ENCODE data around the gene TTLL13. TPM values are rescaled to one million over a fixed set of nuclear protein-coding genes. Genes with fewer than 3 reads are reported as not detected.

TTLL13 gene
- total and polyA plus RNA-seq, 2 of the 4 experiments (the other 2 are of a cell fraction), result 0.10 TPM; not detected in 1

- no peak for ATAC-seq (ENCODE audit: low read depth)
- H4K5ac ChIP-seq (ENCODE audit: low read depth, low read length), result no peak overlapping the region
- in situ Hi-C loops (cut with MboI; ENCODE audit: low sequenced_read_pairs), result no loop called here
Observed at GRCh38 chr15:90270502-90271150, 21.3 kb downstream of the TTLL13 start.

More at GRCh38 chr15:90270502-90271150, 21.3 kb downstream of the TTLL13 start:
- dilution Hi-C loops (cut with HindIII; ENCODE audit: low sequenced_read_pairs, unreplicated experiment), result no loop called here
- no peak overlapping the region for H3K18ac ChIP-seq (ENCODE audit: low read depth, low read length)
- peaks cover 56% of the 10 kb centered on the region for H4K20me1 ChIP-seq (ENCODE audit: insufficient read depth, low read length)
- H4K8ac ChIP-seq (ENCODE audit: low read depth in 2 of 2, low read length in 2 of 2), result no peak overlapping the region
- peaks cover 9% of the 10 kb centered on the region for H3K9me1 ChIP-seq (ENCODE audit: insufficient read depth, low read length)
- H3K4me3 ChIP-seq (ENCODE audit: insufficient read depth, low read depth, low read length), result no peak overlapping the region
- H4K91ac ChIP-seq (ENCODE audit: insufficient read depth, low read depth, low read length), result no peak overlapping the region
- no peak overlapping the region for H3K14ac ChIP-seq (replicated peaks; ENCODE audit: low read depth, low read length)
- no peak overlapping the region for H2BK120ac ChIP-seq (ENCODE audit: low read depth, low read length)
- H3K36me3 ChIP-seq (ENCODE audit: control insufficient read depth, insufficient read depth, low read length), result peaks cover 31% of the 10 kb centered on the region
- CTCF ChIA-PET, result no interaction called here
- no peak overlapping the region for H3K56ac ChIP-seq (ENCODE audit: extremely low read depth, insufficient read depth, low read length)
- POLR2A ChIA-PET (ENCODE audit: unreplicated experiment), result no interaction called here
- H2AK9ac ChIP-seq (replicated peaks; ENCODE audit: low read depth, low read length, poor library complexity), result no peak overlapping the region
- H3K4me1 ChIP-seq (ENCODE audit: control insufficient read depth, insufficient read depth, low read length), result peaks cover 3% of the 10 kb centered on the region; the same call in 1 of the 2 replicates
- no peak overlapping the region; the same call in 1 of the 2 replicates for H3K23ac ChIP-seq (ENCODE audit: low read depth, low read length)
- no peak overlapping the region for H3K4me2 ChIP-seq (ENCODE audit: low read depth, low read length)
- H2AK5ac ChIP-seq (ENCODE audit: low read depth, low read length), result no peak overlapping the region
- BruUV-seq (replicated peaks), result no TSS peak
- no peaks in the 10 kb centered on the region for H3K9me3 ChIP-seq (ENCODE audit: control insufficient read depth, insufficient read depth, low read length)
- H3K27ac ChIP-seq (ENCODE audit: insufficient read depth, low read length), result no peak overlapping the region
- H3K27me3 ChIP-seq (ENCODE audit: control insufficient read depth, insufficient read depth, low read length), result no peaks in the 10 kb centered on the region
- H2BK20ac ChIP-seq (ENCODE audit: low read depth, low read length), result no peak overlapping the region
- 80% methylated on average over 1 of the region's 10 CpGs; no CpG with 5 or more reads in 1 of the 2 experiments for WGBS, 2 experiments (ENCODE audit: extremely low coverage in 2 of 2, insufficient read length in 1 of 2)
- intact Hi-C loops (cut with micrococcal nuclease), result no loop called here
- H2AFZ ChIP-seq (replicated peaks; ENCODE audit: low read length, poor library complexity), result no peak overlapping the region
- no peak overlapping the region for H3K4ac ChIP-seq (ENCODE audit: low read depth, low read length)
- TF ChIP-seq BHLHE40 (IDR thresholded peaks at IDR 0.05; ENCODE audit: low read depth, low read length) (no peak), POLR2A (IDR thresholded peaks at IDR 0.05; ENCODE audit: low read depth, low read length) (no peak), NFE2L2 (IDR thresholded peaks at IDR 0.05; ENCODE audit: low read depth, low read length) (no peak), RCOR1 (IDR thresholded peaks at IDR 0.05; ENCODE audit: insufficient replicate concordance, low read length) (no peak), CTCF (conservative IDR thresholded peaks at IDR 0.05; ENCODE audit: low read depth, low read length) (no peak), ELK1 (IDR thresholded peaks at IDR 0.05; ENCODE audit: borderline replicate concordance, low read depth, low read length) (no peak), CEBPB (IDR thresholded peaks at IDR 0.05; ENCODE audit: low read depth, low read length) (no peak)
- no peak overlapping the region for H3K9ac ChIP-seq (ENCODE audit: low read depth, low read length)
- DNase-seq, result no peak
- no peak overlapping the region for H2BK5ac ChIP-seq (ENCODE audit: low read depth, low read length, poor library complexity, severe bottlenecking)
- H2BK15ac ChIP-seq (ENCODE audit: low read depth, low read length), result no peak overlapping the region
- H3K79me1 ChIP-seq (ENCODE audit: low read depth in 1 of 2, low read length in 2 of 2), result peaks cover 41 to 84% of the 10 kb centered on the region in 2 experiments

All from IMR-90 (cell line).